WTC11 (cell line): ENCODE data around the gene TEC. TPM values are rescaled to one million over a fixed set of nuclear protein-coding genes. Genes with fewer than 3 reads are reported as not detected.

ENCODE experiments used
- ATAC-seq: fragments of 200-7000 bp; cut with Tn5 transposase; 2 replicates; pipeline ENCODE4 v1.10.0; 2021; ENCODE audit warnings: mild to moderate bottlenecking, moderate library complexity
- CTCF ChIA-PET: fragments of 300-600 bp; sonication (Branson Sonifier 250); formaldehyde crosslinking; loops from one replicate; lab custom pipeline; 2021; ENCODE audit warnings: antibody characterized with exemption; lab: Charles Lee
- POLR2A ChIA-PET: fragments of 350-600 bp; sonication (Branson Sonifier 250); formaldehyde crosslinking; loops from one replicate; lab custom pipeline; 2021; ENCODE audit warnings: antibody characterized with exemption; lab: Charles Lee
- DNase-seq: peaks from one replicate; pipeline ENCODE4 v3.0.0; 2021; ENCODE audit warnings: low spot score
- H3K27ac Mint-ChIP-seq: 2 replicates; pipeline ENCODE4 v1.8.0; 2021; ENCODE audit warnings: mixed read lengths
- H3K27me3 Mint-ChIP-seq: 2 replicates; pipeline ENCODE4 v1.8.0; 2021; ENCODE audit warnings: low read depth, mild to moderate bottlenecking, moderate library complexity, mixed read lengths
- H3K36me3 Mint-ChIP-seq: 2 replicates; pipeline ENCODE4 v1.8.0; 2021; ENCODE audit warnings: mixed read lengths
- H3K4me1 Mint-ChIP-seq: 2 replicates; pipeline ENCODE4 v1.8.0; 2022; ENCODE audit warnings: mixed read lengths
- H3K4me3 Mint-ChIP-seq: 2 replicates; pipeline ENCODE4 v1.8.0; 2021; ENCODE audit warnings: mild to moderate bottlenecking, moderate library complexity, mixed read lengths
- H3K9me3 Mint-ChIP-seq: 2 replicates; pipeline ENCODE4 v1.8.0; 2021; ENCODE audit warnings: mixed read lengths
- ARID4B ChIP-seq: sonication (generic); formaldehyde crosslinking; IDR thresholded peaks from 2 replicates; pipeline ENCODE4 v1.8.0; 2023; ENCODE audit warnings: missing genetic modification reagents, mild to moderate bottlenecking, borderline replicate concordance
- ATF1 ChIP-seq: sonication (generic); formaldehyde crosslinking; IDR thresholded peaks from 2 replicates; pipeline ENCODE4 v1.8.1; 2023; ENCODE audit warnings: mild to moderate bottlenecking, moderate library complexity, missing genetic modification reagents
- E2F5 ChIP-seq: sonication (generic); formaldehyde crosslinking; IDR thresholded peaks from 2 replicates; pipeline ENCODE4 v1.8.1; 2022; ENCODE audit warnings: mild to moderate bottlenecking, moderate library complexity, missing genetic modification reagents
- FOXJ3 ChIP-seq: sonication (generic); formaldehyde crosslinking; IDR thresholded peaks from 2 replicates; pipeline ENCODE4 v1.9.0; 2021; ENCODE audit warnings: missing genetic modification reagents, mild to moderate bottlenecking, borderline replicate concordance
- HMGA2 ChIP-seq: fragments of 250-450 bp; sonication (Bioruptor Pico); IDR thresholded peaks from 2 replicates; pipeline ENCODE4 v1.4.0; 2021; ENCODE audit warnings: mild to moderate bottlenecking, moderate library complexity
- MXD4 ChIP-seq: fragments of 250-450 bp; sonication (Bioruptor Pico); IDR thresholded peaks from 2 replicates; pipeline ENCODE4 v1.8.0; 2021; ENCODE audit warnings: mild to moderate bottlenecking, moderate library complexity, borderline replicate concordance
- PRRX2 ChIP-seq: fragments of 250-450 bp; sonication (Bioruptor Pico); IDR thresholded peaks from 2 replicates; pipeline ENCODE4 v1.8.0; 2021; ENCODE audit warnings: mild to moderate bottlenecking
- STAT6 ChIP-seq: sonication (generic); formaldehyde crosslinking; conservative IDR thresholded peaks from 2 replicates; pipeline ENCODE4 v1.8.1; 2023; ENCODE audit warnings: mild to moderate bottlenecking, low read depth, missing genetic modification reagents, moderate library complexity
- TEAD4 ChIP-seq: sonication (generic); formaldehyde crosslinking; IDR thresholded peaks from 2 replicates; pipeline ENCODE4 v1.8.0; 2022; ENCODE audit warnings: mild to moderate bottlenecking, missing genetic modification reagents
- ZNF138 ChIP-seq: sonication (generic); formaldehyde crosslinking; conservative IDR thresholded peaks from 2 replicates; pipeline ENCODE4 v1.8.1; 2022; ENCODE audit warnings: mild to moderate bottlenecking, moderate library complexity, missing genetic modification reagents
- ZNF232 ChIP-seq: sonication (generic); formaldehyde crosslinking; IDR thresholded peaks from 2 replicates; pipeline ENCODE4 v1.8.0; 2022; ENCODE audit warnings: mild to moderate bottlenecking, missing genetic modification reagents
- ZNF281 ChIP-seq: sonication (generic); formaldehyde crosslinking; IDR thresholded peaks from 2 replicates; pipeline ENCODE4 v1.8.0; 2023; ENCODE audit warnings: mild to moderate bottlenecking, missing genetic modification reagents
- ZNF416 ChIP-seq: fragments of 250-450 bp; sonication (Bioruptor Pico); IDR thresholded peaks from 2 replicates; pipeline ENCODE4 v1.9.0; 2021; ENCODE audit warnings: mild to moderate bottlenecking, inconsistent platforms
- ZSCAN18 ChIP-seq: fragments of 250-450 bp; sonication (Bioruptor Pico); IDR thresholded peaks from 2 replicates; pipeline ENCODE4 v2.1.2; 2022; ENCODE audit warnings: mild to moderate bottlenecking, moderate library complexity
- total RNA-seq: library from RNA; stranded (reverse); gene quantifications from 3 replicates; pipeline ENCODE4 v1.2.3, GENCODE V29; 2021

The TEC gene
- total RNA-seq, 1 experiment from 2014 or later, result 8.8 TPM

GRCh38 chr4:48085821-48086589 is 183.6 kb downstream of the TEC start:
- DNase-seq, result no peak
- no peaks in the 10 kb centered on the region; the same call in 1 of the 2 replicates for H3K27me3 Mint-ChIP-seq
- no peaks in the 10 kb centered on the region for H3K36me3 Mint-ChIP-seq
- ChIA-PET CTCF (interaction anchor here (0.6 to 1.2 kb wide), 3 partner anchors 11 to 257 kb away, joined by 3 read pairs; no protein-coding TSS in a partner anchor), POLR2A (no interaction called here)
- no peak overlapping the region for H3K27ac Mint-ChIP-seq
- 0 out of 2 replicates have a peak, but pooled peaks cover 3% of the 10 kb centered on the region for H3K4me1 Mint-ChIP-seq
- no peak for ATAC-seq
- TF ChIP-seq ZNF138 (no peak), ZNF416 (CRISPR knock-in tag) (no peak), FOXJ3 (CRISPR knock-in tag) (no peak), HMGA2 (CRISPR knock-in tag) (no peak), ARID4B (no peak), ZNF281 (CRISPR knock-in tag) (no peak), MXD4 (no peak), STAT6 (CRISPR knock-in tag) (no peak), PRRX2 (CRISPR knock-in tag) (no peak), TEAD4 (no peak), E2F5 (CRISPR knock-in tag) (no peak), ZSCAN18 (no peak), ATF1 (CRISPR knock-in tag) (no peak), ZNF232 (CRISPR knock-in tag) (no peak)
- no peak overlapping the region for H3K4me3 Mint-ChIP-seq
- H3K9me3 Mint-ChIP-seq, result peaks cover 4% of the 10 kb centered on the region; the same call in 1 of the 2 replicates

Other genes with a start within 250 kb of the TEC start
- 0.39 to 0.70 TPM (median 0.41 TPM) in 3 replicates for gene TXK, start 135.6 kb downstream of the TEC start, total RNA-seq
- gene SLAIN2, start 71.7 kb upstream of the TEC start, total RNA-seq, result 31.2 to 35.8 TPM (median 33.8 TPM) in 3 replicates
- 2.1 to 3.0 TPM (median 2.6 TPM) in 3 replicates for gene SLC10A4, start 213.5 kb upstream of the TEC start, total RNA-seq
- 0.87 to 1.4 TPM (median 0.89 TPM) in 3 replicates for gene ZAR1, start 220.4 kb upstream of the TEC start, total RNA-seq